H54 (cell line): ENCODE results near the gene SMC1B.
"Not testable (repeated sequence)": the region's sequence is repeated elsewhere in the genome, so short reads cannot be mapped to it uniquely, and the experiment has no call there.

Source experiments
- DNase-seq: peaks from one replicate; pipeline ENCODE4 v3.0.0; 2011; ENCODE audit warnings: low spot score, mixed read lengths; ENCODE audit not compliant: insufficient read length
- FAIRE-seq: peaks from 3 replicates; lab custom pipeline; 2011; peaks lifted over from hg19 to GRCh38; lab: Jason Lieb, UNC
- POLR2A ChIP-seq: IDR thresholded peaks from 2 replicates; pipeline ENCODE4 v1.6.1; 2011; ENCODE audit warnings: low read depth, mild to moderate bottlenecking, low read length

The SMC1B gene

DNA sequence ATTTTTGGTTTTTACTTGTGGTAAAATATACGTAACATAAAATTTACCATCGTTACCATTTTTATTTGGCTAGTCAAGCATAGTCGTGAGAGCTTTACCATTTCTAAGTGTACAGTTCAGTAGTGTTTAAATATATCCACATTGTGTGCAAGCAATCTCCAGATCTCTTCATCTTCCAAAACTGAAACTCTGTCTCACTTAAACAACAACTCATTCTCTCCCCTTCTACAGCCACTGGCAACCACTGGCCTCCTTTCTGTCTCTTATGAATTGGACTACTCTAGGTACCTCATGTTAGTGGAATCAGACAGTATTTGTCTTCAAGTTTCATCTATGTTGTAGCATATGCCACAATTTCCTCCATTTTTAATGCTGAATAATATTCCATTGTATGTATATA is 37.4 kb downstream of the SMC1B start:
- no peak for TF ChIP-seq POLR2A
- no peak for DNase-seq
- no peak for FAIRE-seq

DNA sequence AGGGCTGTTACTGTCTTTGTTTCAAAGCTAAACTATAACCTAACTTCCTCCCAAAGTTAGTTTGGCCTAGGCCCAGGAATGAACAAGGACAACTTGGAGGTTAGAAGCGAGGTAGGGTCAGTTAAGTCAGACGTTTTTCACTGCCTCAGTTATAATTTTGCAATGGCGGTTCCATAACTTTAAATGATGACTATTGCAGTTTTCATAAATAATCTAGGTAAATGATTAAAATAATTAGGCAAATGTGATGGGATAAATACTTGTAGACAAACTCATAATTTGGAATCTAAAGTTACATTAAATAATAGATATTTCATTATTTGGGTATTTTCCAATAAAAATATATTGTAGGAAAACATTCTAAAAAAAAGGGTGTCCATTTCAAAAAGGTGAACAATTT is 39.8 kb downstream of the SMC1B start:
- FAIRE-seq, DNase-seq: not testable (repeated sequence)

DNA sequence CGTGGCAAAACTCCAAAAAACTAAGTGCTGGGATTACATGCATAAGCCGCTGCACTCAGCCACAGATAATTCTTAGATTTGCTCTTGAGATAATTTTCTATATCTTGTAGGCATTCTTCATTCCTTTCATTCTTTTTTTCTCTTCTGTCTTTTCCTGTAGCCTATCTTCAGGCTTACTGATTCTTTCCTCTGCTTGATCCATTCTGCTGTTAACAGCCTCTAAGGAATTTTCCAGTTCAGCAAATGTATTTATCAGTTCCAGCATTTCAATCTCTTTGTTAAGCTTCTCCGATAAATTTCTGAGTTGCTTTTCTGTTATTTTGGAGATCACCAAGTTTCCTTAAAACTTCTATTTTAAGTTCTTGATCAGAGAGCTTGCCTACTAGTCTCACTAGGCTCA is 46.7 kb downstream of the SMC1B start:
- no peak for TF ChIP-seq POLR2A
- no peak for FAIRE-seq
- DNase-seq, result no peak

DNA sequence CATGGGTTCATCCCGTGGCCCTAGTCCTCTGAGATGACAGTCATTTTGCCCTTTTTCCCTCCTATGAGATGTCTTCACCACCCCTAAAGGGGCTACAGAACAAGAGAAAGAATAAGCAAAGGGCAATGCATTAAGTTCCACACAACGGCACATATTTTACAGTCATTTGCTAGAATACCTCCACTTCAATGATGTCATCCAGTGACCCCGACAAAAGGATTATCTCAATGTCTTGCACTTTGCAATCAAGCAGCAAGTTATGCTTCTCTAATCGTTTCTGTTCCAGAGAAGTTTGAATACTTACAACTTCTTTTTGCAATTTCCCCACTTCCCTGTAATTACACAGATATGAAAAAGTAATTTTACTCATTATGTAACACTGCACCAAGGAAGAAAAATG is 53.8 kb downstream of the SMC1B start:
- DNase-seq (no peak), FAIRE-seq (no peak)
- TF ChIP-seq POLR2A, result no peak

DNA sequence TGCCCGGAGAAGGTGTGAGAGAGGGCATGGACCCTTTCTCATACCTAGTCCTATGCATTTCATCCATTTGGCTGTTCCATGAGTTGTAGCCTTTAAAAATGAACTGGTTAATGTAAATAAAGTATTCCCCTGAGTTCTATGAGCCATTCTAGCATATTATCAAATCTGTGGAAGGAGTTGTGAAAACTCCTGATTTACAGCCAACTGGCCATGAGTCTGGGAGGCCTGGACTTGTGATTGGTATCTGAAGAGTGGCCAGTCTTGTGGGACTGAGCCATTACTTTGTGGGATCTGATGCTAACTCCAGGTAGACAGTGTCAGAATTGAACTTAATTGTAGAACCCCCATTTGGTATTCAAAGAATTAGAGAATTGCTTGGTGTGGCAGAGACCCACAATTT is 55.3 kb downstream of the SMC1B start:
- TF ChIP-seq POLR2A, result no peak
- no peak for FAIRE-seq
- DNase-seq, result no peak

DNA sequence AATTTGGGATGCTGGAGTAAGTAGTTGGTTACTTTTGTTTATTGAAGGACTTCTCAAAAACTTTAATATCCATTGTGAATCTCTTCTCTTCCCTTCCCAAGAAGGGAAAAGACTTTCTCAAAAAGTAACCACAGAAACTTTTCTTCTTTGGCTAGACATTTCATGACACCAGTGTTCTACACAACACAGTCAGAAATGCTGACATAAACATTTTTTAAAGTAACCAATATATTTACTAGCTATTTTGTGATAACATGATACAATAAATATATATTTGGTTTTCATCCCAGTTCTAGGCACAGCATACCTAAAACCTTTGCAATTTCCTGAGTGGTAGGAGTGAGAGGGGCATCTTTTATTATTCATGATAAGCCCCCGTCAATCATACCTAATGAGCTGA is 55.9 kb downstream of the SMC1B start:
- FAIRE-seq (no peak), DNase-seq (no peak)
- TF ChIP-seq POLR2A, result no peak

DNA sequence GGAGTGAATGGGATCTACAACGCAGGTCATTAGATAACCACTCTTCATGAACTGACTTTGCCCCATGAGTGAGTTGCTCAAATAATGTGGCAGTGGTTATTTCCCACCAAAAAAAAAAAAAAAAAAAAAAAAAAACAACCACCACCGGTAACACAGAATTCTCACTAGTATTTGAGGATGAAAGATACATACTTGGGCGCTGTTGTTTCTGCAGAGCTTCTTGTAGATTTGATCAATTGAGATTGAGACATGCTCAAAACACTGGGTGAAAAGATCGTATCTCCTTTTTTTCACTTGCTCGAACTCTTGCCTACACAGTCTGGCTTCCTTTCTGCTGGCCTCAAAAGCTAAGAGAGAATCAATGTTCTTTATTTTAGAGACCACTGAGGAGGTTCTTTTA is 59.6 kb downstream of the SMC1B start:
- no peak for DNase-seq

DNA sequence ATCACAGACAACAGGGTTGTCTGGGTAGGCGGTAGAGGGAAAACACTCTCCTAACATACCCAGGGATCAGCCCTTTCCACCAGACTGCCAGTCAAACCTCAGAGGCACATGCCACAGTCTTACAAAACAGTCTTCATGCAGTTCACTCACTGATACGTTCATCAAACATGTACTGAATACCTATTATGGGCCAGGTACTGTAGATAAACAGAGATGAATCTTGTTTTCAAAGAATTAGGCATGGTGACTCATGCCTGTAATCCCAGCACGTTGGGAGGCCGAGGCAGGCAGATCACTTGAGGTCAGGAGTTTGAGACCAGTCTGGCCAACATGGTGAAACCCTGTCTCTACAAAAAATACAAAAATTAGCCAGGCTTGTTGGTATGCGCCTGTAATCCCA is 60.6 kb downstream of the SMC1B start:
- not testable (repeated sequence) for FAIRE-seq, DNase-seq

More for the DNA sequence above, 59.6 kb downstream of the SMC1B start:
- no peak for FAIRE-seq
- no peak for TF ChIP-seq POLR2A

DNA sequence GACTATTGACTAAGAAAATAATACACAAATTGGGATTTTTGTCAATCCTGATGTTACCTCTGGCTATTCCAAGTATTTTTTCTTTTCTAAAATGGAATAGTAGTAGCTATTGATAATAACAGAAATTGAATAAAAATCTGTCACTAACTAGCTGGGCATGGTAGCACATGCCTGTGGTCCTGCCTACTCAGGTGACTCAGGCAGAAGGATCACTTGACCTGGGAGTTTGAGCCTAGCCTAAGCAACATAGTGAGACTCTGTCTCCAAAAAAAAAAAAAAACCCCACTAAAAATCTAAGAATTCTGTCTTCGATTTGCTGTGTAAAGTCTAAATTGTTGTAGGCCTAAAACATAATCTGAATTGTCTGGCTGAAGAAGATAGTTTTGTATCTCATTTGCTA is 61.4 kb downstream of the SMC1B start:
- DNase-seq (no peak), FAIRE-seq (no peak)
- no peak for TF ChIP-seq POLR2A

DNA sequence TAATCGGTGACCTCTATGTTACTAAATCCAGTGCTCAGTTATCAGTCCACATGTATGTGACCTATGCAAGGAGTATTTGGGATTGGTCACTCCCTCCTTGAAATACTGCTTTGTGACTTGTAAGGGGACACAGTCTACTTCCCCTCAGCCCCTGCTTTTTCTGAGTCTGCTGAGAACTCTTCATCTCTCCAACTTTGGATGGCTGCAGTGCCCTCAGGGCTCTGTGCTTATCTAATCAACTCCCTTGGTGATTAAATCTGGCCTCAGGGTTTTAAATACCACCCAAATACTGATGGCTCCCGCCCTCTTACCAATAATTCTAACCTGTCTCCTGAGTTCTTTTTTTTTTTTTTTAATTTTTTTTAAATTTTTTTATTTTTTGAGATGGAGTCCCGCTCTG is 63.5 kb downstream of the SMC1B start:
- no peak for TF ChIP-seq POLR2A
- DNase-seq (no peak), FAIRE-seq (no peak)

DNA sequence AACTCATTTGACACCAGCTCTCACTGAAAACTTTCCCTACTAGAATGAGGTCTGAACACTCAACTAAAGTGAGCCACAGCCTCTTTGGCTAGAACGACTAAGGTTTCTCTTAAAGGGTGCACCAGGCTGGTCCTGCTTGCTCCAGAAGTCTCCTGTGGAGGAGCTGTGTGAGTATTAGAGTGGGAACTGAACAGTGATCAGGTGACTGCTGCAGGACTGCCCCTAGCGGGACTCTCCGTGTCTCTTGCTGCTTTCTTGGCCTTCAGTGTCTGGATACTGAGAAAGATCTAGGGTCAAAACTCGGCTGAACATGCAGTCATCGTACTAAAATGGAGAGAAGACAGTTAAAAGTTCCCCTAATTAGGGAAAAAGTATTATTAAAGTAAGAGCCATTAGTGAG is 69.1 kb downstream of the SMC1B start:
- FAIRE-seq (no peak), DNase-seq (no peak)

DNA sequence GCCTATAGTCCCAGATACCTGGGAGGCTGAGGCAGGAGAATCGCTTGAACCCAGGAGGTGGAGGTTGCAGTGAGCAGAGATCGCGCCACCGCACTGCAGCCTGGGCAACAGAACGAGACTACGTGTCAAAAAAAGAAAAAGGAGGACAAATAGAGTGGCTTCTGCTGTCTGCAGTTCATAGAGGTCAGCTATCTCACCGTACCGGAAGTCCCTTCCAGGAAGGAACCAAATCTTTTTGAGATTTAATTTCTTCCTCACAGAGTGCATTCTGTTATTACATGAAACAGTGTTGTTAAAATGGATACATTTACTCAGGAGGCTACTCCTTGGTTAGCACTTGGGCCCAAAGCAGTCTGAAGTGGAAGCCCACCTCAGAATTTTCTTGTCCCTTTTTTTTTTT is 70.3 kb downstream of the SMC1B start:
- FAIRE-seq (no peak), DNase-seq (no peak)
- no peak for TF ChIP-seq POLR2A

More for the DNA sequence above, 69.1 kb downstream of the SMC1B start:
- no peak for TF ChIP-seq POLR2A

DNA sequence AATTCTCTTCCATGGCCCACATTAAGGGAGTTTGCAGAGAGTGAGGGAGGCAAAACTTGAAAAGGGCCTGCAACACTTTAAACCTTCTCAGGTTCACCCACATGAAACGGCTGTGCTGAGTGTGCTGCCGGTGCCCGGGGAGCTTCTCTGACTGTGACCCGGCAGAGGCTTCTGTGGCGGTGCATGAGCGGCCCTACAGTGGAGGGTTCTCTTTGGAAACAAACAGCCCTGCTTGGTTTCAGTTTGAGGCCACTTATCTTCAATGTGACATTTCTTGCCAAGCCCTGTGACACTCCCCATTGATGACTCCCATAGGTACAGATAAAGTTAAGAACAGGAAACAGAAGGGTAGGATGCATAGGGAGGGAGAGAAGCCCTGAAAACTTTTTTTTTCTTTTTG is 71.9 kb downstream of the SMC1B start:
- FAIRE-seq (no peak), DNase-seq (no peak)
- TF ChIP-seq POLR2A, result no peak

DNA sequence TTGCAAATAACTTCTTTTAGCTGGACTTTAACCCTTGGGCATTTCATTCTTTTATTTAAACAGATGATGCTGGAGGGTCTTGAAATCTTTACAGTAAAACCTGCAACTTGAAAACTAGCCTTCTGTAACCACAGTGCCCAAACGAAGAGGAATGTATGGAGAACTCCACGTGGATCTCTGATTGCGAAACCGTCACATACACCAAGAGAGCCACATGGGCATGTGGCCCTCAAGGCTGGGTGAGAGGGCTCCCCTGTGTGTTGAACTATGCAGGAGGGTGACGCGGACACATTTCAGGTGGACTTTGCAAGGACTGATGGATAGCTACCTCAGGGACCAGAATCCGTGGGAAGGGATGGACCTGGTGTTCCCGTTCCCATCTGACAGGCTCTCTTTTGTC is 73.1 kb downstream of the SMC1B start:
- TF ChIP-seq POLR2A, result no peak
- FAIRE-seq (no peak), DNase-seq (no peak)

DNA sequence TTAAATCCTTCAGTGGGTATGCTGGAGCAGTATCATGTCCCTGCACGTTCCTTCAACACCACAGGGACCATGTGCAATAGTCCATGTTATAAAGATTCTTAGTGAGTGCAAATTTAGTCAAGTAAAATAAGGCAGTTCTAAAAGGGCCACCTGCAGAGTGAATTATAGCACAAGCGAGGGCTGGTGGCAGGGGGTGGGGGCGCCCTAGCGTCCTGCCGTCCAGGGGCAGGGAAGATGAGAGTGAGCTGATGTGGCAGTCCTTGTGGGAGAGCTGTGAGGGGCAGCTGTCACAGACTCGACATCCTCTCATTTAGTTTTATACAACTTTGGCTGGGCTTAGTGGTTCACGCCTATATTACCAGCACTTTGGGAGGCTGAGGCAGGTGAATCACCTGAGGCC is 74.6 kb downstream of the SMC1B start:
- no peak for TF ChIP-seq POLR2A
- DNase-seq, result no peak
- FAIRE-seq, result no peak

DNA sequence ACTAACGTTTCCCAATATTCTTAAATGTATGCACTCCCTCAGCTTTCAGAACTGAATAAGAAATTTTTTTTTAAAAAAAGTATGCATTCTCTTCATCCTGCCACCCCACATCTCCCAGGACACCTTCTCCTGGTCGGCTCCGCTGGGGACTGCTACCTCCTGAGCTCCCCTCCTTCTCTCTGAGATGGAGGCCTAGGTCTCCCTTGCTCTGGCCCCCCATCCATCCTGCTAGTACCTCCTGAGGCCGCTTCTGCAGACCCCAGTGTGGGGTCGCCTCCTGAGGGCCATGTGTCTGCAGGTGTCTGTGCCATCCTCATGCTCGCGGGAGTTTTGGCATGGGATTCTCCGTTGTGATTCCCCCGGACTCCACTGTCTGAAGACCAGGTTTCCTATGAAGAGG is 75.9 kb downstream of the SMC1B start:
- FAIRE-seq (no peak), DNase-seq (no peak)
- TF ChIP-seq POLR2A, result no peak
